ENCODE results near the gene HNRNPM.

HNRNPM gene

GRCh38 chr19:8487137-8487851, 42.5 kb downstream of the HNRNPM start:
- DNase-seq: peak; percentile 69

- DNase-seq: no peak
These were observed 43.6 kb downstream of the HNRNPM start for GRCh38 chr19:8488365-8488764.

GRCh38 chr19:8489561-8490394, 45.0 kb downstream of the HNRNPM start:
- DNase-seq: no peak

GRCh38 chr19:8490395-8490760, 45.6 kb downstream of the HNRNPM start:
- DNase-seq: no peak

GRCh38 chr19:8490873-8491272, 46.1 kb downstream of the HNRNPM start:
- DNase-seq: no peak

GRCh38 chr19:8491574-8491973, 46.8 kb downstream of the HNRNPM start:
- no peak for DNase-seq

- DNase-seq: no peak
These were observed 49.4 kb downstream of the HNRNPM start for GRCh38 chr19:8494158-8494557.

GRCh38 chr19:8498295-8498694, 53.5 kb downstream of the HNRNPM start:
- DNase-seq: no peak

- no peak for DNase-seq
These were observed 54.5 kb downstream of the HNRNPM start for GRCh38 chr19:8499048-8499833.

GRCh38 chr19:8500158-8500557, 55.4 kb downstream of the HNRNPM start:
- no peak for DNase-seq

GRCh38 chr19:8501516-8501915, 56.7 kb downstream of the HNRNPM start:
- no peak for DNase-seq

GRCh38 chr19:8501981-8502380, 57.2 kb downstream of the HNRNPM start:
- no peak for DNase-seq

- no peak for DNase-seq
These were observed 58.7 kb downstream of the HNRNPM start for GRCh38 chr19:8503510-8503909.

GRCh38 chr19:8504171-8504570, 59.4 kb downstream of the HNRNPM start:
- no peak for DNase-seq

- no peak for DNase-seq
These were observed 60.1 kb downstream of the HNRNPM start for GRCh38 chr19:8504919-8505318.

- DNase-seq: peak; percentile 74
These were observed 61.1 kb downstream of the HNRNPM start for GRCh38 chr19:8505680-8506401.

GRCh38 chr19:8506402-8506957, 61.7 kb downstream of the HNRNPM start:
- DNase-seq: no peak

GRCh38 chr19:8510589-8511115, 65.9 kb downstream of the HNRNPM start:
- no peak for DNase-seq

GRCh38 chr19:8511573-8512101, 66.9 kb downstream of the HNRNPM start:
- DNase-seq: no peak

- DNase-seq: no peak
These were observed 67.6 kb downstream of the HNRNPM start for GRCh38 chr19:8512115-8512967.

Data from activated naive CD4-positive, alpha-beta T cell treated with Interleukin-2 at 50 U/mL for 16 hours (primary cell).